Heart left ventricle (tissue), 13 donors: ENCODE data around the gene ATF6.
"Not testable (repeated sequence)": the region's sequence is repeated elsewhere in the genome, so short reads cannot be mapped to it uniquely, and the experiment has no call there.

Experiments
- POLR2A ChIP-seq, 2 donors: fragments of 450-650 bp; IDR thresholded peaks; one replicate each; pipeline ENCODE4 v1.6.1; 2017; ENCODE audit warnings: antibody characterized with exemption in 2 of 2, mild to moderate bottlenecking in 2 of 2, moderate library complexity in 2 of 2
- TF ChIP-seq, protein P1 (sequence below), 12 donors: fragments of 200-600 bp; sonication (generic) in 4 of 12; IDR thresholded peaks; one replicate each; pipeline versions ENCODE4 v1.5.0 to v1.8.0; 2018 to 2022; ENCODE audit warnings: antibody characterized with exemption in 12 of 12, mild to moderate bottlenecking in 5 of 12
- donor health status: ischemic (EF 13 %, LVEDD 7.1; RV severe dilation, severe dysfunction).
- donor health status: DM: no; HTN: yes; CAD: no.
- donor health status: DM: no; HTN: no; CAD: no.
- donor health status: ischemic (EF 25% LVEDD 6.9; RV normal size, moderate dysfunction).
- donor health status: ischemic (EF 25% LVEDD 5.7; RV mildly dilated, moderate dysfunction).
- donor health status: ischemic (EF 35%, LVEDD 5.7; RV mildly dilated, moderate dysfunction).
- donor health status: nonischemic (EF 11% LVEDD 7.7; RV severe dilation, severe dysfunction).
- donor health status: DM: yes; HTN: yes; CAD: no.
- donor health status: PGD.
- donor health status: ischemic (EF 29% LVEDD 5.4; RV normal size, mild dysfunction).
- donor health status: nonischemic (EF 23%, LVEDD 6.1; RV moderate dilation, normal function).

DNA sequence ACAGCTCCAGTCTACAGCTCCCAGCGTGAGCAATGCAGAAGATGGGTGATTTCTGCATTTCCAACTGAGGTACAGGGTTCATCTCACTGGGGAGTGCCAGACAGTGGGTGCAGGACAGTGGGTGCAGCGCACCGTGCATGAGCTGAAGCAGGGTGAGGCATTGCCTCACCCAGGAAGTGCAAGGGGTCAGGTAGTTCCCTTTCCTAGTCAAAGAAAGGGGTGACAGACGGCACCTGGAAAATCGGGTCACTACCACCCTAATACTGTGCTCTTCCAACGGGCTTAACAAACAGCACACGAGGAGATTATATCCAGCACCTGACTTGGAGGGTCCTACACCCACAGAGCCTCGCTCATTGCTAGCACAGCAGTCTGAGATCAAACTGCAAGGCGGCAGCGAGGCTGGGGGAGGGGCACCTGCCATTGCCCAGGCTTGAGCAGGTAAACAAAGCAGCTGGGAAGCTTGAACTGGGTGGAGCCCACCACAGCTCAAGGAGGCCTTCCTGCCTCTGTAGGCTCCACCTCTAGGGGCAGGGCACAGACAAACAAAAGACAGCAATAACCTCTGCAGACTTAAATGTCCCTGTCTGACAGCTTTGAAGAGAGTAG is 66.3 kb downstream of the ATF6 start:
- TF ChIP-seq, protein P1, sequence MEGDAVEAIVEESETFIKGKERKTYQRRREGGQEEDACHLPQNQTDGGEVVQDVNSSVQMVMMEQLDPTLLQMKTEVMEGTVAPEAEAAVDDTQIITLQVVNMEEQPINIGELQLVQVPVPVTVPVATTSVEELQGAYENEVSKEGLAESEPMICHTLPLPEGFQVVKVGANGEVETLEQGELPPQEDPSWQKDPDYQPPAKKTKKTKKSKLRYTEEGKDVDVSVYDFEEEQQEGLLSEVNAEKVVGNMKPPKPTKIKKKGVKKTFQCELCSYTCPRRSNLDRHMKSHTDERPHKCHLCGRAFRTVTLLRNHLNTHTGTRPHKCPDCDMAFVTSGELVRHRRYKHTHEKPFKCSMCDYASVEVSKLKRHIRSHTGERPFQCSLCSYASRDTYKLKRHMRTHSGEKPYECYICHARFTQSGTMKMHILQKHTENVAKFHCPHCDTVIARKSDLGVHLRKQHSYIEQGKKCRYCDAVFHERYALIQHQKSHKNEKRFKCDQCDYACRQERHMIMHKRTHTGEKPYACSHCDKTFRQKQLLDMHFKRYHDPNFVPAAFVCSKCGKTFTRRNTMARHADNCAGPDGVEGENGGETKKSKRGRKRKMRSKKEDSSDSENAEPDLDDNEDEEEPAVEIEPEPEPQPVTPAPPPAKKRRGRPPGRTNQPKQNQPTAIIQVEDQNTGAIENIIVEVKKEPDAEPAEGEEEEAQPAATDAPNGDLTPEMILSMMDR (IDR thresholded peaks at IDR 0.05): not testable (repeated sequence)
- TF ChIP-seq POLR2A (IDR thresholded peaks at IDR 0.05): not testable (repeated sequence)
